SKM-1 treated with dmso at 0.1 percent for 144 hours (cell line): Measurements from ENCODE around the gene RPS24.

Source experiments
- DNase-seq: peaks from one replicate; lab custom pipeline; 2025; ENCODE audit not compliant: unreplicated experiment; lab: John Stamatoyannopoulos, UW

RPS24 gene

DNA sequence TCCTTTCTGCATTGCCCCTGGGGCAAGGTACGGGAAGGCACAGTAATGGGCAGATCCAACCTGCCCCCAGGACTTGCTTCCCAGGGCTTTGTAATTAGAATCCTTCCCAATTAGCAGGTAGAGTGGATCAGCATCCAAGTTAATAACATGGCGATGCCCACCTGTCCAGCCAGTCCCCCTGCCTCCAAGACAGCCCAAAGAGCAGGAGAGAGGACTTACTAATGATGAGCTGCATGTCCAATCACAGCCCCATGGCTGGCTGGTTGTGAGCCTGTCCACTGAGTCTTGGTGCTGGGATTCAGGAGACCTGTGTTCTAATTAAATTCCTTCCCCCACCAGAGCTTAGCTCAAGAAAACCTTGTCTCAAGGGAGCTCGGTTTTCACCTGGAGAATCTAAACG is 49.0 kb downstream of the RPS24 start:
- no peak for DNase-seq
